PFSK-1 (cell line): ENCODE results near the gene AP3D1.

ENCODE experiments used
- FOXP2 ChIP-seq: optimal IDR thresholded peaks from 2 replicates; pipeline ENCODE3; 2011; ENCODE audit warnings: borderline replicate concordance, control low read depth, inconsistent platforms; ENCODE audit not compliant: insufficient read depth; ENCODE audit errors: extremely low read length, extremely low read depth
- POLR2AphosphoS5 ChIP-seq: IDR thresholded peaks from 2 replicates; pipeline ENCODE4 v1.6.1; 2012; ENCODE audit warnings: low read depth, mild to moderate bottlenecking, control low read depth, low read length, moderate library complexity
- SIN3A ChIP-seq: IDR thresholded peaks from 2 replicates; pipeline ENCODE4 v1.6.1; 2012; ENCODE audit warnings: mild to moderate bottlenecking, low read length, moderate library complexity, borderline replicate concordance; ENCODE audit not compliant: insufficient read depth
- TAF1 ChIP-seq: IDR thresholded peaks from 2 replicates; pipeline ENCODE4 v1.6.1; 2012; ENCODE audit warnings: low read length, control low read depth, borderline replicate concordance; ENCODE audit not compliant: insufficient read depth
- TF ChIP-seq, protein P1 (sequence below), 2 experiments: IDR thresholded peaks; 2 replicates each; pipeline versions ENCODE4 v1.6.1 to v1.8.0; 2011 to 2012; ENCODE audit warnings: low read depth in 2 of 2, low read length in 2 of 2, control low read depth in 1 of 2, inconsistent platforms in 1 of 2, mild to moderate bottlenecking in 1 of 2, moderate library complexity in 1 of 2; ENCODE audit not compliant: insufficient read depth in 1 of 2

Gene AP3D1

DNA sequence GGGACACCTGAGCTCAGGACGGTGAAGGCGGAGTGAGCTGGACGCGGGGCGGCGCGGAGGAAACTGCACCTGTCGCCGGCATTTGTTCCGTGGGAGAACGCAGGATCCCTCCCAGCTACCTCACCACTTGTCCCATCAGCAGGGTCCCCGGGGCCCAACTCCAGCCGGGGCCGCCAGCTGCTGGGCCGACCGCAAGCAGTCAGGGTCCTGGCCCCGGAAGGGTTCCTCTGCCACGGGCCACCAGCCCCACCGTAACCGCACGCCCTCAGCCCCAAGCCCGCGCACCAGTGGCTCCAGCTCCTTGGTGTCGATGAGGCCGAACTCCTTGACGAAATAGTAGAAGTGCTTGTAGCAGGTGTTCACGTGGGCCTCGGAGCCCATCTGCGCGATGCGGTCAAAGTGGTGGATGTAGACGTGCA, 74.8 kb downstream of the AP3D1 start:
- TF ChIP-seq SIN3A (no peak), TAF1 (no peak), FOXP2 (no peak)

DNA sequence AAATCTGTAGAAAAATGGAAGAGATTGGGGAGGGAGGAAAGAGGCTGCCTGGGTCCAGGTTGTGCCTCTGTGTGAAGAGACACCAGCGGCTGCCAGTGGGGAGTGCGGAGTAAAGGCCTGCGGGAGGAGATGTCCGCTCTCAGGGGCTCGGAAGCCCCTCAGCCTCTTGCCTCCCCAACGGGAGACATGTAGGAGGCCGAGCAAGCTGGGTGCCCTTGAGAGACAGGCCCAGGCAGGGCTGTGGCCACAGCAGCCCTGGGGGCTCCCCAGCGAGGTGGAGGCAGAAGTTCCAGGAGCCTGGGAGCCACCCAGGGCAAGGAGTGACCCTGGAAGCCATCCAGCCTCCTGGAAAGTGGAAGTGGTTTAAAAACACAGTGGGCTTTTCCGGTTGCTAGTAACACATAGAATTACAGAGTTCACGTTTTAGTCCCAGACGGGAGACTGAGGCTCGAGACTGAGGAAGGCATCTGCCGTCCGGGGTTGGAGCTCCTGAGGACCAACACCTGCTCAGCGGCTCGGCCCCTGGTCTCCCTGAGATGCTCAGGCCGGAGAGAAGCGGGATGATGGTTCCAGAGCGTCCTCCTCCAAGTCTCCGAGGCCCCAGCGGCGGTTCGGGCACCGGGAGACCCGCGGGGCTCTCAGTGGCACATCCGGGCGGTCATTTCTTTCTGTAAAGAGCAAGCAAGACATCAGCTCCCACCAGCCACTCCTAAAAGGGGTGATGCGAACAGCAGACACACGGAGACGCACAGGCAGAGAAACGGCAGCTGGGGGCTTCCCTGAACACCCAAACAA, 78.4 kb downstream of the AP3D1 start:
- TF ChIP-seq SIN3A (no peak), TAF1 (no peak), FOXP2 (no peak), POLR2AphosphoS5 (no peak)
- TF ChIP-seq, protein P1, sequence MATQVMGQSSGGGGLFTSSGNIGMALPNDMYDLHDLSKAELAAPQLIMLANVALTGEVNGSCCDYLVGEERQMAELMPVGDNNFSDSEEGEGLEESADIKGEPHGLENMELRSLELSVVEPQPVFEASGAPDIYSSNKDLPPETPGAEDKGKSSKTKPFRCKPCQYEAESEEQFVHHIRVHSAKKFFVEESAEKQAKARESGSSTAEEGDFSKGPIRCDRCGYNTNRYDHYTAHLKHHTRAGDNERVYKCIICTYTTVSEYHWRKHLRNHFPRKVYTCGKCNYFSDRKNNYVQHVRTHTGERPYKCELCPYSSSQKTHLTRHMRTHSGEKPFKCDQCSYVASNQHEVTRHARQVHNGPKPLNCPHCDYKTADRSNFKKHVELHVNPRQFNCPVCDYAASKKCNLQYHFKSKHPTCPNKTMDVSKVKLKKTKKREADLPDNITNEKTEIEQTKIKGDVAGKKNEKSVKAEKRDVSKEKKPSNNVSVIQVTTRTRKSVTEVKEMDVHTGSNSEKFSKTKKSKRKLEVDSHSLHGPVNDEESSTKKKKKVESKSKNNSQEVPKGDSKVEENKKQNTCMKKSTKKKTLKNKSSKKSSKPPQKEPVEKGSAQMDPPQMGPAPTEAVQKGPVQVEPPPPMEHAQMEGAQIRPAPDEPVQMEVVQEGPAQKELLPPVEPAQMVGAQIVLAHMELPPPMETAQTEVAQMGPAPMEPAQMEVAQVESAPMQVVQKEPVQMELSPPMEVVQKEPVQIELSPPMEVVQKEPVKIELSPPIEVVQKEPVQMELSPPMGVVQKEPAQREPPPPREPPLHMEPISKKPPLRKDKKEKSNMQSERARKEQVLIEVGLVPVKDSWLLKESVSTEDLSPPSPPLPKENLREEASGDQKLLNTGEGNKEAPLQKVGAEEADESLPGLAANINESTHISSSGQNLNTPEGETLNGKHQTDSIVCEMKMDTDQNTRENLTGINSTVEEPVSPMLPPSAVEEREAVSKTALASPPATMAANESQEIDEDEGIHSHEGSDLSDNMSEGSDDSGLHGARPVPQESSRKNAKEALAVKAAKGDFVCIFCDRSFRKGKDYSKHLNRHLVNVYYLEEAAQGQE (IDR thresholded peaks at IDR 0.05; ENCODE audit: insufficient read depth in 1 of 2, low read depth in 2 of 2, low read length in 2 of 2) = no peak

DNA sequence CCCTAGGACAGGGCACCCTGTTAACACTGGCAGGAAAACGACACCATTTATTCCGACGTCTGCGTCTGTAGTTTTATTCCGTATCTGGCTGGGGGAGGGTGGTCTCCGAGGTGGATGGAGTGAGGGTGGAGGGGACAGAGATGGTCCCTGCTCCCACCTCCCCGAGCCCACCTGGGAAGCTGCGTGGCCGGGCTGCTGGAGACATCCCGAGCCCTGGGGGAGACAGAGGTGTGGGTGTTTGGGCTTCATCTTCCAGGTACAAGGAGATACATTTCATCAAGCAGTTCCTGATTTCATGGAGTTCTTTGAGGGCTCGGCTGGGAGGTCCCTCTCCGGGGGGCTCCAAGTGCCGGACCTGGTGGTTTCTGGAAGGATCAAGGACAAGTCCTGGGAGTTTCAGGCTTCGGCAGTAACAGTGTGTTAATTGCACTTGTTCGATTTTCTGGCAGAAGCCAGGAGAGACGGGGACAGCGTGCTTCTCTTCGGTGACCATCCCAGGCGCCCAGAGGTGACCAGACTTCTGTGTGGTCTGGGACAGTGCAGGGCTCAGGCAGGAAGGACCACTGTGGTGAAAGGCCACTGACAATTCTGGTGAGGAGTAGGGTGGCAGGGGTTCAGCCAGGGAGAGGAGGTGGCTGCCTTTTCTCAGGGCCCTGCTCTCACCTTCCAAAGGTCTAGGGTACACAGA, 80.2 kb downstream of the AP3D1 start:
- TF ChIP-seq POLR2AphosphoS5 = no peak
- TF ChIP-seq, protein P1 (IDR thresholded peaks at IDR 0.05; ENCODE audit: insufficient read depth in 1 of 2, low read depth in 2 of 2, low read length in 2 of 2) = no peak
- no peak for TF ChIP-seq TAF1
- no peak for TF ChIP-seq SIN3A
- no peak for TF ChIP-seq FOXP2

DNA sequence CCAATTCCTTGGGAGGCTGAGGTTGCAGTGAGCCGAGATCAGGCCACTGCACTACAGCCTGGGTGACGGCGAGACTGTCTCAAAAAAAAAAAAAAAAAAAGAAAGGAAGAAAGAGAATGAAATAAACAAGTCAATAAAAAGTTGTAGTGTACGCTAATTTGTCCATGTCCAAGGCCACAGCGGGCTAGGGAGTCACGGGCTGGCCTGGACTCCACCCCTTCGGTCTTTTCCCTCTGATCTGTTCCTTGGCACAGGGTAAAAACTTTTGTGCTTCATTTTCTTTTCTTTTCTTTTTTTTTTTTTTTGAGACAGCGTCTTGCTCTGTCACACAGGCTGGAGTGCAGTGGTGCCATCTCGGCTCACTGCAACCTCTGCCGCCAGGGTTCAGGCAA, 80.9 kb downstream of the AP3D1 start:
- no peak for TF ChIP-seq SIN3A
- TF ChIP-seq POLR2AphosphoS5 = no peak
- TF ChIP-seq FOXP2 = no peak

DNA sequence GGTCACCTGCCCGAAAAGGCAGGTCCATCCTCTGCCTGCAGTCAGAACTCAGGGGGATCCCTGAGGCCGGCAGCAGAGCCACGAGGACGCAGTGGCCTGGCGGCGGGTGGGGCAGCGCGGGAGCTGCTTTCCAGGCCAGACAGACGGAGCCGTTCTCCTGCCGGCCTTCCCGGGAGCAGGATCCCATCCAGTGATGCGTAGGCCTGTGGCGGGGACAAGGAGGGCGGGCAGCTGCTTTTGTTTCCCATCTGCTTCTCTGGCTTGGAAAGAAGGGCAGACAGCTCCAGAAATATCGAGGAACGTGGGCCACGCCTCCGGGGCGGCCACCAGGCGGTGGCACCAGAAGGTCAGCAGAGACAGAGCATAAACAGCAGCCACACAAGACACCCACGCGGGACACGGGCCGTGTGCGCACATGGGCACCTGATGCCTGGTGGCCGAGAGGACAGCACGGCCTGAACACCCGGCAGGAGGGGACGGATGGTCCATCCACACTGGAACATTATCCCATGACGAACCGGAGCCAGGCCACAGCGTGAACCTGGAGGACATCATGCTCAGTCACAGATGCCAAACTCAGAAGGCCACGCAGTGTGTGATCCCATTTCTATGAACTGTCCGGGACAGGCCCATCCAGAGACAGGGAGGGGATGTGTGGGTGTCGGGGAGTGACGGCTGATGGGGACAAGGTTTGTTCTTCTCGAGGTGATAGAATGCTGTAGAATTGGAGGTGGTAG, 86.4 kb downstream of the AP3D1 start:
- TF ChIP-seq TAF1 (no peak), FOXP2 (no peak), POLR2AphosphoS5 (no peak), SIN3A (no peak)
- TF ChIP-seq, protein P1 (IDR thresholded peaks at IDR 0.05; ENCODE audit: insufficient read depth in 1 of 2, low read depth in 2 of 2, low read length in 2 of 2) = no peak

DNA sequence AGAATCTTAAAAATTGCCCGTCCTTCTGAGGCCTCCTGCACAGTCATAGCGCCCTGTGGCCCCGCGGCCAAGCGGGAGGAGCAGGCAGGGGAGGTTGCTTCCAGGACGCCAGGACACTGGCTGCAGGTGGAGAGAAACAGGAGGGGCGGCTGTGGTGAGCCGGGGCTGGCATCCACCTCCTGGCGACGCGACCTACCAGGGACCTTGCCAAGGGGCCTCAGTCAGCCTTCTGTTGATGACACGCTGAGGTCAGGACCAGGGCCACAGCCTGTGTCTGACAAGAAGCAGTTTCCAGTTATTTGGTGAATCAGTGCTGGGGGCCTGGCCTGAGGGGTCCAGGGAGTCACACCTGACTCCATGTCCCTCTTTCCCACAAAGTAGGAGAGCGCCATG, 87.0 kb downstream of the AP3D1 start:
- TF ChIP-seq SIN3A (no peak), FOXP2 (no peak), POLR2AphosphoS5 (no peak), TAF1 (no peak)
- TF ChIP-seq, protein P1 (IDR thresholded peaks at IDR 0.05; ENCODE audit: insufficient read depth in 1 of 2, low read depth in 2 of 2, low read length in 2 of 2) = no peak
